Limb (tissue), 2 donors: ENCODE results near the gene OR2B6.

ENCODE experiments used
- DNase-seq, 2 donors: peaks; one replicate each; pipeline ENCODE4 v3.0.0-alpha.2; 2016; ENCODE audit errors: extremely low spot score in 2 of 2

OR2B6 gene

GRCh38 chr6:28000351-28001045 is 43.5 kb downstream of the OR2B6 start:
- no peak for DNase-seq

GRCh38 chr6:28001351-28001750 is 44.3 kb downstream of the OR2B6 start:
- no peak for DNase-seq

- no peak for DNase-seq
Observed at GRCh38 chr6:28001751-28002150, 44.7 kb downstream of the OR2B6 start.

- DNase-seq = no peak
Observed at GRCh38 chr6:28002161-28002560, 45.1 kb downstream of the OR2B6 start.

- DNase-seq = no peak
Observed at GRCh38 chr6:28003059-28003458, 46.0 kb downstream of the OR2B6 start.

- no peak for DNase-seq
Observed at GRCh38 chr6:28003661-28004060, 46.6 kb downstream of the OR2B6 start.

- DNase-seq = no peak
Observed at GRCh38 chr6:28004350-28005151, 47.5 kb downstream of the OR2B6 start.

- no peak for DNase-seq
Observed at GRCh38 chr6:28005152-28005890, 48.3 kb downstream of the OR2B6 start.

GRCh38 chr6:28005975-28006374 is 48.9 kb downstream of the OR2B6 start:
- DNase-seq = no peak
